Measurements from ENCODE around the gene PIK3AP1. TPM values are rescaled to one million over a fixed set of nuclear protein-coding genes. Genes with fewer than 3 reads are reported as not detected.

The PIK3AP1 gene
- total RNA-seq, 1 experiment from 2014 or later, result 7.1 TPM

DNA sequence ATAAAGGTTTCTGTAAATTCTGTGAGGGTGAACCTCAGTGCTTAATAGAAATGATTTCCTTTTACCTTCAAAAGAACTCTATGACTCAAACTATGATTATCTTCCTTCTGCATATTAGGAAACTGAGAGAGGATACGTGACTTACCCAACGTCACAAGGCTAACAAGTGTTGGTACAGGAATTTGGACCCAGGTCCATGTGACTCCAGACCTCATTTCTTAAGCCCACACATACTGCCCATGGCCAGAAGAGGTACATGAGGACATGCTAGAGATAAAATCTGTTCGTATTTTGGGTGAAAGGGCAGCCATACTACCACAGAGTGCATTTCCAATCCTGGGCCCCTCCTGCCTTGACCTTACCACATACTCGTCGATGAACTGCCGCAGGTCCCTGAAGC lies 72.0 kb downstream of the PIK3AP1 start:
- ChIA-PET CTCF (no interaction called here), POLR2A (no interaction called here), RAD21 (ENCODE audit: low non-redundant PET in 1 of 2, low total read pairs in 2 of 2, uncharacterized antibody in 2 of 2, unreplicated experiment in 2 of 2) (no interaction called here)
- no peaks in the 10 kb centered on the region for H3K9me2 ChIP-seq (ENCODE audit: insufficient read depth)
- no peaks in the 10 kb centered on the region for H3K27me3 ChIP-seq (ENCODE audit: insufficient read depth, low read length)
- no TSS peak for BruUV-seq (replicated peaks)
- H4K20me1 ChIP-seq (ENCODE audit: insufficient read depth), result no peaks in the 10 kb centered on the region
- no peak for ATAC-seq
- H3K9ac ChIP-seq (ENCODE audit: low read length), result no peak overlapping the region
- intact Hi-C loops (cut with micrococcal nuclease), result loop anchor here (10.0 kb wide), 1 partner anchor 273 kb away; no protein-coding TSS in a partner anchor
- no peaks in the 10 kb centered on the region for H3K36me3 ChIP-seq (ENCODE audit: control insufficient read depth in 1 of 2, insufficient read depth in 2 of 2, low read length in 2 of 2)
- no peaks in the 10 kb centered on the region for H3K79me2 ChIP-seq (ENCODE audit: insufficient read depth, low read length)
- peaks cover 0 to 11% of the 10 kb centered on the region in 2 experiments; a peak in 2 of 4 replicates for H3K4me1 ChIP-seq (ENCODE audit: control insufficient read depth in 1 of 2, insufficient read depth in 2 of 2, low read length in 2 of 2)
- no peak overlapping the region for H3K4me3 ChIP-seq (replicated peaks in 1 of 2; ENCODE audit: low read depth in 1 of 2, low read length in 2 of 2)
- no peak overlapping the region for H3K4me2 ChIP-seq (ENCODE audit: low read length)
- TF ChIP-seq ZNF274 (IDR thresholded peaks at IDR 0.05; ENCODE audit: low read depth, low read length) (no peak), CBX3 (IDR thresholded peaks at IDR 0.05; ENCODE audit: low read depth) (no peak)
- no peak for DNase-seq (ENCODE audit: low read depth, low spot score)
- H3K9me3 ChIP-seq (ENCODE audit: control insufficient read depth in 1 of 2, insufficient read depth in 1 of 2, low read depth in 1 of 2, low read length in 2 of 2), result no peaks in the 10 kb centered on the region
- no peak overlapping the region for H2AFZ ChIP-seq (ENCODE audit: low read depth, low read length, poor library complexity, severe bottlenecking)
- H3K27ac ChIP-seq (ENCODE audit: low read depth, low read length), result no peak overlapping the region

DNA sequence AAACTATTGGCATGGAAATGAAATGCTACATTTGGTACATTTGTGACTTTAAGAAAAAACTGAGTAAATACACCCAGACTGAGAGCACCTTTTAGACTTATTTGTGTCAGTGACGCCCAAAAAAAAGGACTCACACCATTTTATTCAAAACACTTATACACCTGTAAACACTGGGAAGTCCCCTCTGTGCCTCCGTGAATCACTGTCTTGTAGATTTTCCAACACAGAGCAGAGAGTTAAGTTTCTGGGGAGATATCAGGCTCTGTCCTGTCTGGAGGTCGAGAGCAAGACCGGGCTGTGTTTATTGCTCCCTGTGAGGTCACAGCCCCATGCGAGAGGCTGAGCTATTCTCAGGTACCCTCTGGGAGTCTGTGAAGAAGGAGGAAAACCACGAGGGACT lies 72.8 kb downstream of the PIK3AP1 start:
- H3K9me3 ChIP-seq (ENCODE audit: control insufficient read depth in 1 of 2, insufficient read depth in 1 of 2, low read depth in 1 of 2, low read length in 2 of 2), result no peaks in the 10 kb centered on the region
- no peaks in the 10 kb centered on the region for H3K79me2 ChIP-seq (ENCODE audit: insufficient read depth, low read length)
- H3K4me3 ChIP-seq (replicated peaks in 1 of 2; ENCODE audit: low read depth in 1 of 2, low read length in 2 of 2), result no peak overlapping the region
- H2AFZ ChIP-seq (ENCODE audit: low read depth, low read length, poor library complexity, severe bottlenecking), result no peak overlapping the region
- ChIA-PET CTCF (no interaction called here), POLR2A (no interaction called here), RAD21 (ENCODE audit: low non-redundant PET in 1 of 2, low total read pairs in 2 of 2, uncharacterized antibody in 2 of 2, unreplicated experiment in 2 of 2) (no interaction called here)
- intact Hi-C loops (cut with micrococcal nuclease), result loop anchor here (10.0 kb wide), 1 partner anchor 273 kb away; no protein-coding TSS in a partner anchor
- H3K4me1 ChIP-seq (ENCODE audit: control insufficient read depth in 1 of 2, insufficient read depth in 2 of 2, low read length in 2 of 2), result peaks cover 0 to 11% of the 10 kb centered on the region in 2 experiments; a peak in 2 of 4 replicates
- H3K27ac ChIP-seq (ENCODE audit: low read depth, low read length), result no peak overlapping the region
- H3K27me3 ChIP-seq (ENCODE audit: insufficient read depth, low read length), result no peaks in the 10 kb centered on the region
- DNase-seq (ENCODE audit: low read depth, low spot score) (no peak), ATAC-seq (no peak)
- H4K20me1 ChIP-seq (ENCODE audit: insufficient read depth), result no peaks in the 10 kb centered on the region
- H3K36me3 ChIP-seq (ENCODE audit: control insufficient read depth in 1 of 2, insufficient read depth in 2 of 2, low read length in 2 of 2), result no peaks in the 10 kb centered on the region
- no TSS peak for BruUV-seq (replicated peaks)
- H3K9me2 ChIP-seq (ENCODE audit: insufficient read depth), result no peaks in the 10 kb centered on the region
- H3K4me2 ChIP-seq (ENCODE audit: low read length), result no peak overlapping the region
- no peak overlapping the region for H3K9ac ChIP-seq (ENCODE audit: low read length)
- TF ChIP-seq EGR1 (IDR thresholded peaks at IDR 0.05; ENCODE audit: low read depth) (no peak), EZH2 (IDR thresholded peaks at IDR 0.05) (no peak), YY1 (IDR thresholded peaks at IDR 0.05; ENCODE audit: extremely low read depth, insufficient replicate concordance, low read depth, low read length) (no peak), POLR2AphosphoS5 (IDR thresholded peaks at IDR 0.05; ENCODE audit: low read depth, low read length) (no peak), RAD21 (IDR thresholded peaks at IDR 0.05; ENCODE audit: low read depth) (no peak), ZFX (IDR thresholded peaks at IDR 0.05) (no peak), POLR2A (IDR thresholded peaks at IDR 0.05; ENCODE audit: borderline replicate concordance, extremely low read depth, insufficient read depth, insufficient read length) (no peak), ZNF274 (IDR thresholded peaks at IDR 0.05; ENCODE audit: low read depth, low read length) (no peak)
- TF ChIP-seq, protein P1, sequence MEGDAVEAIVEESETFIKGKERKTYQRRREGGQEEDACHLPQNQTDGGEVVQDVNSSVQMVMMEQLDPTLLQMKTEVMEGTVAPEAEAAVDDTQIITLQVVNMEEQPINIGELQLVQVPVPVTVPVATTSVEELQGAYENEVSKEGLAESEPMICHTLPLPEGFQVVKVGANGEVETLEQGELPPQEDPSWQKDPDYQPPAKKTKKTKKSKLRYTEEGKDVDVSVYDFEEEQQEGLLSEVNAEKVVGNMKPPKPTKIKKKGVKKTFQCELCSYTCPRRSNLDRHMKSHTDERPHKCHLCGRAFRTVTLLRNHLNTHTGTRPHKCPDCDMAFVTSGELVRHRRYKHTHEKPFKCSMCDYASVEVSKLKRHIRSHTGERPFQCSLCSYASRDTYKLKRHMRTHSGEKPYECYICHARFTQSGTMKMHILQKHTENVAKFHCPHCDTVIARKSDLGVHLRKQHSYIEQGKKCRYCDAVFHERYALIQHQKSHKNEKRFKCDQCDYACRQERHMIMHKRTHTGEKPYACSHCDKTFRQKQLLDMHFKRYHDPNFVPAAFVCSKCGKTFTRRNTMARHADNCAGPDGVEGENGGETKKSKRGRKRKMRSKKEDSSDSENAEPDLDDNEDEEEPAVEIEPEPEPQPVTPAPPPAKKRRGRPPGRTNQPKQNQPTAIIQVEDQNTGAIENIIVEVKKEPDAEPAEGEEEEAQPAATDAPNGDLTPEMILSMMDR (IDR thresholded peaks at IDR 0.05 in 2 of 3, conservative IDR thresholded peaks at IDR 0.05 in 1 of 3; ENCODE audit: borderline replicate concordance in 1 of 3, insufficient read depth in 1 of 3, low read depth in 2 of 3, low read length in 2 of 3), result no peak
- TF ChIP-seq, protein P2, sequence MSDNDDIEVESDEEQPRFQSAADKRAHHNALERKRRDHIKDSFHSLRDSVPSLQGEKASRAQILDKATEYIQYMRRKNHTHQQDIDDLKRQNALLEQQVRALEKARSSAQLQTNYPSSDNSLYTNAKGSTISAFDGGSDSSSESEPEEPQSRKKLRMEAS (IDR thresholded peaks at IDR 0.05), result no peak
- TF ChIP-seq, protein P3, sequence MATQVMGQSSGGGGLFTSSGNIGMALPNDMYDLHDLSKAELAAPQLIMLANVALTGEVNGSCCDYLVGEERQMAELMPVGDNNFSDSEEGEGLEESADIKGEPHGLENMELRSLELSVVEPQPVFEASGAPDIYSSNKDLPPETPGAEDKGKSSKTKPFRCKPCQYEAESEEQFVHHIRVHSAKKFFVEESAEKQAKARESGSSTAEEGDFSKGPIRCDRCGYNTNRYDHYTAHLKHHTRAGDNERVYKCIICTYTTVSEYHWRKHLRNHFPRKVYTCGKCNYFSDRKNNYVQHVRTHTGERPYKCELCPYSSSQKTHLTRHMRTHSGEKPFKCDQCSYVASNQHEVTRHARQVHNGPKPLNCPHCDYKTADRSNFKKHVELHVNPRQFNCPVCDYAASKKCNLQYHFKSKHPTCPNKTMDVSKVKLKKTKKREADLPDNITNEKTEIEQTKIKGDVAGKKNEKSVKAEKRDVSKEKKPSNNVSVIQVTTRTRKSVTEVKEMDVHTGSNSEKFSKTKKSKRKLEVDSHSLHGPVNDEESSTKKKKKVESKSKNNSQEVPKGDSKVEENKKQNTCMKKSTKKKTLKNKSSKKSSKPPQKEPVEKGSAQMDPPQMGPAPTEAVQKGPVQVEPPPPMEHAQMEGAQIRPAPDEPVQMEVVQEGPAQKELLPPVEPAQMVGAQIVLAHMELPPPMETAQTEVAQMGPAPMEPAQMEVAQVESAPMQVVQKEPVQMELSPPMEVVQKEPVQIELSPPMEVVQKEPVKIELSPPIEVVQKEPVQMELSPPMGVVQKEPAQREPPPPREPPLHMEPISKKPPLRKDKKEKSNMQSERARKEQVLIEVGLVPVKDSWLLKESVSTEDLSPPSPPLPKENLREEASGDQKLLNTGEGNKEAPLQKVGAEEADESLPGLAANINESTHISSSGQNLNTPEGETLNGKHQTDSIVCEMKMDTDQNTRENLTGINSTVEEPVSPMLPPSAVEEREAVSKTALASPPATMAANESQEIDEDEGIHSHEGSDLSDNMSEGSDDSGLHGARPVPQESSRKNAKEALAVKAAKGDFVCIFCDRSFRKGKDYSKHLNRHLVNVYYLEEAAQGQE (IDR thresholded peaks at IDR 0.05; ENCODE audit: low read depth), result no peak
- TF ChIP-seq, protein P4, sequence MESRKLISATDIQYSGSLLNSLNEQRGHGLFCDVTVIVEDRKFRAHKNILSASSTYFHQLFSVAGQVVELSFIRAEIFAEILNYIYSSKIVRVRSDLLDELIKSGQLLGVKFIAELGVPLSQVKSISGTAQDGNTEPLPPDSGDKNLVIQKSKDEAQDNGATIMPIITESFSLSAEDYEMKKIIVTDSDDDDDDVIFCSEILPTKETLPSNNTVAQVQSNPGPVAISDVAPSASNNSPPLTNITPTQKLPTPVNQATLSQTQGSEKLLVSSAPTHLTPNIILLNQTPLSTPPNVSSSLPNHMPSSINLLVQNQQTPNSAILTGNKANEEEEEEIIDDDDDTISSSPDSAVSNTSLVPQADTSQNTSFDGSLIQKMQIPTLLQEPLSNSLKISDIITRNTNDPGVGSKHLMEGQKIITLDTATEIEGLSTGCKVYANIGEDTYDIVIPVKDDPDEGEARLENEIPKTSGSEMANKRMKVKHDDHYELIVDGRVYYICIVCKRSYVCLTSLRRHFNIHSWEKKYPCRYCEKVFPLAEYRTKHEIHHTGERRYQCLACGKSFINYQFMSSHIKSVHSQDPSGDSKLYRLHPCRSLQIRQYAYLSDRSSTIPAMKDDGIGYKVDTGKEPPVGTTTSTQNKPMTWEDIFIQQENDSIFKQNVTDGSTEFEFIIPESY (IDR thresholded peaks at IDR 0.05; ENCODE audit: extremely low read depth, insufficient replicate concordance, low read length), result no peak

All from HCT116 (cell line).